ENCODE measurements around the gene AHDC1. TPM values are rescaled to one million over a fixed set of nuclear protein-coding genes. Genes with fewer than 3 reads are reported as not detected.

The AHDC1 gene
- total and polyA plus RNA-seq, 10 of the 15 experiments (the other 5 are each of a cell fraction or from before 2014, with no cell fraction given), result 0.21 to 13.0 (median 1.4) TPM

DNA sequence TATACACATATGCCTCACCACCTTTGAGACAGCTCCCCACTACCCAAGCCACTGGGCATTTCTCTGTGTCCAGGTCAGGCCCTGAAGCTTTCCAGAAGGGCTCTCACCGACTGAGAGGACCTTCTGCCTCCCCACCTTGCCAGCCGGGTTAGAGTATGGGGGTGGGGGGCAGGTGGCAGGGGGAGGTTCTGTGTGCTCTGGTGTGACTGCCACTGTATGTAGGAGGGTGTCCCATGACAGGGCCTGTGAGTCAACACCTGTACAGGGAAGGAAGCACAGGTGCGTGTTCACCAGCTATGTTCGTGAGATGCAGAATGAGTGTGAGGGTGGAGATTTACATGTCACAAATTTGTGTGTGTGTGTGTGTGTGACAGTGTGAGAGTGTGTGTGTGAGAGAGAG is 7.0 kb downstream of the AHDC1 start:
- ChIA-PET CTCF (interaction anchor here (1.1 to 3.0 kb wide), 5 partner anchors 8 to 193 kb away, joined by 3 to 11 read pairs (median 4); no protein-coding TSS in a partner anchor), SMC1A (ENCODE audit: uncharacterized antibody, unreplicated experiment) (interaction anchor here (1.3 kb wide), 1 partner anchor 9 kb away, joined by 3 read pairs; no protein-coding TSS in a partner anchor), RAD21 (ENCODE audit: unreplicated experiment) (interaction anchor here (0.6 kb wide), 1 partner anchor 99 kb away, joined by 5 read pairs; no protein-coding TSS in a partner anchor), POLR2A (no interaction called here)
- no peak overlapping the region for H3K9ac ChIP-seq (ENCODE audit: control insufficient read depth, insufficient read depth, low read length)
- H3K9me3 ChIP-seq (replicated peaks; ENCODE audit: control insufficient read depth, insufficient read depth, low read length), result no peaks in the 10 kb centered on the region
- no TSS peak for BruUV-seq (replicated peaks)
- TF ChIP-seq, protein P1, sequence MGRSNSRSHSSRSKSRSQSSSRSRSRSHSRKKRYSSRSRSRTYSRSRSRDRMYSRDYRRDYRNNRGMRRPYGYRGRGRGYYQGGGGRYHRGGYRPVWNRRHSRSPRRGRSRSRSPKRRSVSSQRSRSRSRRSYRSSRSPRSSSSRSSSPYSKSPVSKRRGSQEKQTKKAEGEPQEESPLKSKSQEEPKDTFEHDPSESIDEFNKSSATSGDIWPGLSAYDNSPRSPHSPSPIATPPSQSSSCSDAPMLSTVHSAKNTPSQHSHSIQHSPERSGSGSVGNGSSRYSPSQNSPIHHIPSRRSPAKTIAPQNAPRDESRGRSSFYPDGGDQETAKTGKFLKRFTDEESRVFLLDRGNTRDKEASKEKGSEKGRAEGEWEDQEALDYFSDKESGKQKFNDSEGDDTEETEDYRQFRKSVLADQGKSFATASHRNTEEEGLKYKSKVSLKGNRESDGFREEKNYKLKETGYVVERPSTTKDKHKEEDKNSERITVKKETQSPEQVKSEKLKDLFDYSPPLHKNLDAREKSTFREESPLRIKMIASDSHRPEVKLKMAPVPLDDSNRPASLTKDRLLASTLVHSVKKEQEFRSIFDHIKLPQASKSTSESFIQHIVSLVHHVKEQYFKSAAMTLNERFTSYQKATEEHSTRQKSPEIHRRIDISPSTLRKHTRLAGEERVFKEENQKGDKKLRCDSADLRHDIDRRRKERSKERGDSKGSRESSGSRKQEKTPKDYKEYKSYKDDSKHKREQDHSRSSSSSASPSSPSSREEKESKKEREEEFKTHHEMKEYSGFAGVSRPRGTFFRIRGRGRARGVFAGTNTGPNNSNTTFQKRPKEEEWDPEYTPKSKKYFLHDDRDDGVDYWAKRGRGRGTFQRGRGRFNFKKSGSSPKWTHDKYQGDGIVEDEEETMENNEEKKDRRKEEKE (IDR thresholded peaks at IDR 0.05), result no peak
- TF ChIP-seq KLF5 (IDR thresholded peaks at IDR 0.05; ENCODE audit: partially characterized antibody) (no peak), PKNOX1 (IDR thresholded peaks at IDR 0.05) (no peak)
- no peak for DNase-seq (ENCODE audit: low read depth, low spot score)
- H3K79me2 ChIP-seq (ENCODE audit: control insufficient read depth, insufficient read depth, low read length), result no peaks in the 10 kb centered on the region; the same call in none of the 2 replicates
- 58% methylated on average over 4 of the region's 4 CpGs for WGBS (ENCODE audit: insufficient coverage, insufficient replicate concordance, low lambda C conversion rate, missing lambda C conversion rate)
- H3K4me3 ChIP-seq, result no peak overlapping the region
- no peak overlapping the region for H3K4me2 ChIP-seq (ENCODE audit: control insufficient read depth, insufficient read depth)
- peaks cover 49% of the 10 kb centered on the region for H3K4me1 ChIP-seq (ENCODE audit: control insufficient read depth, insufficient read depth, low read length)
- H3K27me3 ChIP-seq (replicated peaks in 1 of 2; ENCODE audit: control insufficient read depth in 2 of 2, insufficient read depth in 2 of 2, low read length in 1 of 2), result no peaks in the 10 kb centered on the region
- intact Hi-C loops (cut with micrococcal nuclease; ENCODE audit: unreplicated experiment) (no loop called here), in situ Hi-C loops (cut with MboI) (no loop called here)
- H3K27ac ChIP-seq (ENCODE audit: control insufficient read depth, insufficient read depth), result no peak overlapping the region
- H2AFZ ChIP-seq (ENCODE audit: control insufficient read depth, low read depth, low read length), result no peak overlapping the region
- 0 out of 2 replicates have a peak, but pooled peaks cover 3% of the 10 kb centered on the region for H4K20me1 ChIP-seq (ENCODE audit: control insufficient read depth, insufficient read depth)
- ATAC-seq, result no peak
- no peak for FAIRE-seq
- H3K36me3 ChIP-seq (ENCODE audit: control insufficient read depth in 2 of 2, insufficient read depth in 2 of 2, low read length in 1 of 2), result no peaks in the 10 kb centered on the region; a peak in 2 of 4 replicates
